HG03432 (cell line): ENCODE measurements around the gene PCSK5.
"Not testable (repeated sequence)": the region's sequence is repeated elsewhere in the genome, so short reads cannot be mapped to it uniquely, and the experiment has no call there.

Source experiments
- ATAC-seq: cut with Tn5 transposase; IDR thresholded peaks from one replicate; pipeline ENCODE4 v1.9.1; 2021; ENCODE audit warnings: mild to moderate bottlenecking, moderate library complexity; ENCODE audit not compliant: unreplicated experiment

PCSK5 gene

GRCh38 chr9:76044266-76044819, 153.9 kb downstream of the PCSK5 start:
- no peak for ATAC-seq

- no peak for ATAC-seq
These were observed 154.7 kb downstream of the PCSK5 start for GRCh38 chr9:76045221-76045620.

- no peak for ATAC-seq
These were observed 158.9 kb downstream of the PCSK5 start for GRCh38 chr9:76049341-76049740.

GRCh38 chr9:76067696-76068095, 177.2 kb downstream of the PCSK5 start:
- no peak for ATAC-seq

- ATAC-seq = no peak
These were observed 187.1 kb downstream of the PCSK5 start for GRCh38 chr9:76077537-76077936.

GRCh38 chr9:76081281-76081680, 190.8 kb downstream of the PCSK5 start:
- ATAC-seq = not testable (repeated sequence)

- no peak for ATAC-seq
These were observed 191.6 kb downstream of the PCSK5 start for GRCh38 chr9:76082057-76082456.

GRCh38 chr9:76085596-76085995, 195.1 kb downstream of the PCSK5 start:
- no peak for ATAC-seq

- ATAC-seq = no peak
These were observed 196.1 kb downstream of the PCSK5 start for GRCh38 chr9:76086539-76086938.

- ATAC-seq = no peak
These were observed 197.5 kb downstream of the PCSK5 start for GRCh38 chr9:76087976-76088375.

GRCh38 chr9:76090330-76090729, 199.9 kb downstream of the PCSK5 start:
- no peak for ATAC-seq

GRCh38 chr9:76090909-76091308, 200.4 kb downstream of the PCSK5 start:
- no peak for ATAC-seq

GRCh38 chr9:76092572-76092971, 202.1 kb downstream of the PCSK5 start:
- no peak for ATAC-seq

GRCh38 chr9:76095585-76095984, 205.1 kb downstream of the PCSK5 start:
- ATAC-seq = no peak

- ATAC-seq = no peak
These were observed 209.0 kb downstream of the PCSK5 start for GRCh38 chr9:76099516-76099915.

GRCh38 chr9:76101075-76101474, 210.6 kb downstream of the PCSK5 start:
- no peak for ATAC-seq

GRCh38 chr9:76101491-76101890, 211.0 kb downstream of the PCSK5 start:
- no peak for ATAC-seq

GRCh38 chr9:76101947-76102346, 211.5 kb downstream of the PCSK5 start:
- no peak for ATAC-seq

- ATAC-seq = no peak
These were observed 213.2 kb downstream of the PCSK5 start for GRCh38 chr9:76103531-76104315.

- ATAC-seq = no peak
These were observed 217.0 kb downstream of the PCSK5 start for GRCh38 chr9:76107482-76107881.

- no peak for ATAC-seq
These were observed 219.5 kb downstream of the PCSK5 start for GRCh38 chr9:76109953-76110352.

GRCh38 chr9:76112151-76112550, 221.7 kb downstream of the PCSK5 start:
- ATAC-seq = no peak

- ATAC-seq = no peak
These were observed 223.7 kb downstream of the PCSK5 start for GRCh38 chr9:76114144-76114543.
